Measurements from ENCODE around the gene TTC33.
"Not testable (repeated sequence)": the region's sequence is repeated elsewhere in the genome, so short reads cannot be mapped to it uniquely, and the experiment has no call there.

TTC33 gene

GRCh38 chr5:40648150-40648549 lies 107.6 kb downstream of the TTC33 start:
- POLR2A ChIA-PET (ENCODE audit: low non-redundant PET) = no interaction called here
- DNase-seq (ENCODE audit: low spot score) = no peak
- CTCF ChIA-PET = no interaction called here

GRCh38 chr5:40646266-40646665 lies 109.5 kb downstream of the TTC33 start:
- DNase-seq (ENCODE audit: low spot score) = no peak
- TF ChIP-seq CTCF (conservative IDR thresholded peaks at IDR 0.05; ENCODE audit: low read depth) = no peak
- no peak overlapping the region for H3K27ac ChIP-seq
- ChIA-PET CTCF (no interaction called here), POLR2A (ENCODE audit: low non-redundant PET) (no interaction called here)

More at GRCh38 chr5:40648150-40648549, 107.6 kb downstream of the TTC33 start:
- no peak for TF ChIP-seq CTCF (conservative IDR thresholded peaks at IDR 0.05; ENCODE audit: low read depth)
- no peak overlapping the region for H3K27ac ChIP-seq

GRCh38 chr5:40639531-40639930 lies 116.2 kb downstream of the TTC33 start:
- CTCF ChIA-PET; POLR2A ChIA-PET (ENCODE audit: low non-redundant PET); DNase-seq (ENCODE audit: low spot score); H3K27ac ChIP-seq: not testable (repeated sequence)

GRCh38 chr5:40634593-40634992 lies 121.2 kb downstream of the TTC33 start:
- ChIA-PET CTCF (no interaction called here), POLR2A (ENCODE audit: low non-redundant PET) (no interaction called here)
- DNase-seq (ENCODE audit: low spot score) = no peak
- no peak for TF ChIP-seq CTCF (conservative IDR thresholded peaks at IDR 0.05; ENCODE audit: low read depth)
- no peak overlapping the region for H3K27ac ChIP-seq

GRCh38 chr5:40634154-40634553 lies 121.6 kb downstream of the TTC33 start:
- ChIA-PET CTCF (no interaction called here), POLR2A (ENCODE audit: low non-redundant PET) (no interaction called here)
- no peak overlapping the region for H3K27ac ChIP-seq
- DNase-seq (ENCODE audit: low spot score) = no peak
- TF ChIP-seq CTCF (conservative IDR thresholded peaks at IDR 0.05; ENCODE audit: low read depth) = no peak

GRCh38 chr5:40631236-40631635 lies 124.5 kb downstream of the TTC33 start:
- ChIA-PET CTCF (no interaction called here), POLR2A (ENCODE audit: low non-redundant PET) (no interaction called here)
- TF ChIP-seq CTCF (conservative IDR thresholded peaks at IDR 0.05; ENCODE audit: low read depth) = no peak
- no peak for DNase-seq (ENCODE audit: low spot score)
- H3K27ac ChIP-seq = no peak overlapping the region

GRCh38 chr5:40630126-40630525 lies 125.6 kb downstream of the TTC33 start:
- no peak for TF ChIP-seq CTCF (conservative IDR thresholded peaks at IDR 0.05; ENCODE audit: low read depth)
- no peak overlapping the region for H3K27ac ChIP-seq
- ChIA-PET CTCF (no interaction called here), POLR2A (ENCODE audit: low non-redundant PET) (no interaction called here)
- DNase-seq (ENCODE audit: low spot score) = no peak

Data from RWPE1 (cell line).